Endometrium (tissue), 2 donors: ENCODE data around the gene BZW2.

Source experiments
- FAIRE-seq: peaks from 2 replicates; lab custom pipeline; 2012; peaks lifted over from hg19 to GRCh38; lab: Jason Lieb, UNC
- donor health status: control.
- donor health status: control.

BZW2 gene

GRCh38 chr7:16753932-16754855 lies 108.2 kb downstream of the BZW2 start:
- FAIRE-seq = no peak

GRCh38 chr7:16754856-16755317 lies 108.9 kb downstream of the BZW2 start:
- no peak for FAIRE-seq

- no peak for FAIRE-seq
These were observed 109.4 kb downstream of the BZW2 start for GRCh38 chr7:16755397-16755796.
